GM18867 (cell line): ENCODE measurements around the gene TMEM178B.

ENCODE experiments used
- ATAC-seq: cut with Tn5 transposase; IDR thresholded peaks from one replicate; pipeline ENCODE4 v1.9.1; 2021; ENCODE audit warnings: mild to moderate bottlenecking, moderate library complexity; ENCODE audit not compliant: unreplicated experiment

TMEM178B gene

DNA sequence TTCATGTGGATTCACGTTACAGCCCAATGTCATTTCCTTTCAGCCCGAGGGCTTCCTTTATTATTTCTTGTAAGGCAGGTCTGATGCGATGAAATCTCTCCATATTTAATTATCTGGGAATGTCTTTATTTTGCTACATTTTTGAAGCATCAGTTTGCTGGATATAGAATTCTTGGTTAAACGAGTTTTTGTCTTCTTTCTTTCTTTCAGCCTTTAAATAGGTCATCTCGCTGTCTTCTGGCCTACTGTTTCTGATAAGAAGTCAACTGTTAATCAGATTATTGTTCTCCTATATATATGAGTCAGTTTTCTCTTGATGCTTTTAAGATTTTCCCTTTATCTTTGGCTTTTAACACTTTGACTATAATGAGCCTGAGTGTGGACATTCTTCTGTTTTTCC, 184.7 kb downstream of the TMEM178B start:
- no peak for ATAC-seq

DNA sequence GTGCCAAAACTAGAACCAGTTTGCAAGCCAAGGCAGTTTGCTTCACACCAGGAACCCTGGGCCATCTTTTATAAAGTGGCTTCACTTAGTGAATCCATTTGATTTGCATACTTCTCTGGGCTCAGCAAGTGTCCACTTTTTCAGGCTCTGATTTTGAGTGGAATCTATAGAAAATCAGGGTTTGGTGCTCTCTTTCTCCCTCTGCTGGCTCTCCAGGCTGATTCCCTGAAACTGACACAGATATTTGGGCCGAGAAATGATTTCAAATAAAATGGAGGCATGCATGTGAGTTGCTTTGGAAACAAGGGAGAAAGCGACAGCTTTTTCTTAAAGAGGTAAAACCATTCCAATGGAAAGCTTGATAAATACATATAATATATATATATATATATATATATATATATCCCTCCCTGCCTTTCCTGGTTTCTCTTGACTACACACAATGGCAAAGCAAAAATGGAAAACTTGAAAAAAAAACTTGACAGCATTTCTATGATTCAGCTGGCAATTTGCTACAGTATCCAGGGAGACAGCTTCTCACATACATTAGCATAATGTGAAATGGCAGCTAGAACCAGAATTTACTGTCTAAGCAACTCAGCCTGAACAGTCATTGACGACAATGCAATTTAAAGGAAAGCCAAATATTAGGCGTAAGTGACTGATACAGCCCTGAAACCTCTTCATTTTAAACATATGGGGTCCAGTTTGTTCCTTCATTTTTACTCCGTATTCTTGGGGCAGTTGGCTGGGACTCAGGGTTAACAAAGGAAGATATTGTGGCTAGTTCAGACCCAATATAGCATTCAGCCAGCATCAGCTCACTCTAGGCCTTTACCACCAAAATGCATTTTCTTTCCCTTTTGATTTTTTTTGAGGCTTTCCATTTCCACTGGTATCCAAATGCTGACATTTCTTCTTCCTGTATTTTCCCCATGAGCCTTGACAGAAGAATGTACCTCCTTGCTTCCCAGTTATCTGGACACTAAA, 188.5 kb downstream of the TMEM178B start:
- no peak for ATAC-seq

DNA sequence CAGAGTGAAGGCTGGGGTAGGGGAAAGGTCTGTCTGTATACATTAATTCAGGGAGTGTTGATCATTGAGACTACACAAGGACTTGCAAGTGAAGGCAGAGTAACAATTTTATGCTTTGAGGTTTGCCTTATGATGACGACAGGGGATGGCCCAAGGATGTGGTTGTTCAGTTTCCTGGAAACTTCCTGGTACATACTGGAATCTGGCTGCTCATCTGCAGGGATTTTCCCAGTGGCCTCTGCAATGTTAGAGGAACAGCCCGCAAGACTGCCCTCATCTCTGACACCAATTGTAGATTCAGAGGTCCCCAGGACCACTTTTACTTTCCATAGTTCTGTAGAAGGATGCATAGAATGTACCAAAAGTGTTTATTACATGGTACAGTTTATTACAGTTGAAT, 189.6 kb downstream of the TMEM178B start:
- no peak for ATAC-seq

DNA sequence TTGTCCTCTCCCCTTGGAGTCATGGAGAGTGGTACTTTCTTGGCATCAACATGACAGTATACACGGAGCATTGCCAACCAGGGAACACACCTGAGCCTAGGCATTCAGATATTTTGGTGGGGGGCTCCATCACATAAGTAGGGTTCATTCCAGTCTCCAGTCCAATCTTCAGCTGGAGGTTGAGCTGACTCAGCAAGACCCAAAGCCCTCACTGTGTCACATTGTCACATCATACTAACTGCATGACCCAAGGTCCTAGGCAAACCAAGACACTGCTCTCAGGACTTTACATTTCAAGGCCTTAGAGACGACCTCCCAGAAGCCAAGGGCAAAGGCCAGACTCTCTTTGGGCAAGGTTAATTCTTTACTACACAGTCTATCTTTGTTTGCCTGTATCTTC, 190.1 kb downstream of the TMEM178B start:
- no peak for ATAC-seq

DNA sequence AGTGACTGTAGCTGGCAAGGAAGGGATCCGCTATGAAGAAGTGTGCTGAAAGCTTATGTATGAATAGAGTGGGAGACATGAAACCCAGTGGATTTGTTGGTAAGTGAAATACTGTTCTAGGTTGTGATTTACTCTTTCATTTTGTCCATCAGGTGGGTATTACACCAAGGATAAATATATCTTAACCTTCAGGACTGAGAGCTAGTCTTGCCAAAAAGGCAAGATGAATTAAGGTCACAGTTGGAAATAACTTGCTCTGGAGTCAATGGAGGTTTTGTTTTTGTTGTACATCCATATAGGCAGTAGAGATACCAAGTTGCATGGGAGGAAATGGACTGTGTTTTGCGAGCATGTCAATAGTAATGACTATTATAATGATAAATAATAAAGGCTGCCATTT, 190.6 kb downstream of the TMEM178B start:
- ATAC-seq, result no peak

DNA sequence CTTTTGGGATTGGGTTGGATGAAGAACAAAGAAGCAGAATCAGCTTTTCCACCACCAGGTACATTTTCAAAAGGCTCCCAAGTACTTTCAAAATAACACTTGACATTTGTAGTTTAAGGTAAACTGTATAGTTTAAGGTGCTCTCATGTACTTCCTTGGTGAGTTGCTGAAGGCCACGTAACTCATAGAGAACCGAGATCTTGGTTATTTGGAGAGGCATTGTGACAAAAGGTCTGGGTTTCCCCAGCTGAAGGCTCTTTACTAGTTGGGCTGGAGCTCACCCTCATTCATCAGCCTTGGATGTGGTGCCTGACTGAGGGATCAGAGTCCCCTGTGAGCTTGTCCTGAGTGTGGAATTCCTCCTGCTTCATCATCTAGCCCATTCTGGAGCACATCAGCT, 191.8 kb downstream of the TMEM178B start:
- ATAC-seq, result no peak

DNA sequence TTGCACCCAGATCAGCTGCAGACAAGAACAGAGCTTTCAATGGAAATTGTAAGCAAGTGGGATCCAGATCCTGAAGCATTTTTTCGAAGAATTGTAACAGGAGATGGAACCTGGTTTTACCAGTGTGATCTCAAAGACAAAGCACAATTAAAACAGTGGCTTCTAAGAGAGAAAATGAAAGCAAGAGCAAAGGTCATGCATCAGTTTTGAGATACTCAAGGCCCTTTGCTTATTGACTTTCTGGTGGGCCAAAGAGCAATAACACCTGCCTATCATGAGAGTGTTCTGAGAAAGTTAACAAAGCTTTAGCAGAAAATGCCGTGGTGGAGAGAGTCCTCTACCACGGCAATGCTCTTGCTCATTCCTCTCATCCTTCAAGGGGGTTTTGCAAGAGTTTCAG, 194.8 kb downstream of the TMEM178B start:
- ATAC-seq, result no peak

DNA sequence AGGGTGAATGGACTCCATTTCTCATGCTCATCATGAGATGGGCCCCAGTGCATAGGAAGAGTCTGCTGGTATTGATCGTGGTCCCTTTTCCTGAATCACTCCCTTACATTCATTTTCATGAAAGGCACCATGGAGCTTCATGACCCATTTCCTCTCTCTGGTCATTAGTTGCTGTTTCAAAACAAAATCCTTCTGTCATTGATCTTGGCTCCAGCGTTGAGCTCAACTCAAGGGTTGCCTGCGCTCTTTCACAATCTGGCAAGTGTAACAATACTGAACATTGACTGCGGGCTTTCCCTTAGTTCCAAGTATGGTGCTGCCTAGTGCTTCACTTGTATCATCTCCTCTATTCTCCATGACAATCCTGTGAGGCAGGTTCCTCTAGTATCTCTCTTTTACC, 197.6 kb downstream of the TMEM178B start:
- ATAC-seq, result no peak

DNA sequence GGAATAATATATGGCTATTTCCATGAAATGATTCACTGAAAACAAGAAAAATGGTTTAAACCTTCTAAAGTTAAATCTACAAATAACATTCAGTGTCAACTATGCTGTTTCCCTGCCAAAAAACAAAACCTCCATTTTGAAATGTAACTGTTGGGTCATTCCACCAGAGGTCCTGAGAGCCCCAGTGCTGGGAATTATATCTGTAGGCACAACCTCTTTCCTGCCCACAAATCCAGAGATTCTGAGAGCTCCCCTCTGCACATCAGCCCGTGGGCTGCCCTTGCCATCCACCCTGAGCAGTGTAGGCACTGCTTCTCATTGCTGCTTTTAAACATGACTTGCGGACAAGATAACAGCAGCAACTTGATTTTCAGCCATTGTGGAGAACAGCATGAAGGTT, 198.6 kb downstream of the TMEM178B start:
- ATAC-seq, result no peak

DNA sequence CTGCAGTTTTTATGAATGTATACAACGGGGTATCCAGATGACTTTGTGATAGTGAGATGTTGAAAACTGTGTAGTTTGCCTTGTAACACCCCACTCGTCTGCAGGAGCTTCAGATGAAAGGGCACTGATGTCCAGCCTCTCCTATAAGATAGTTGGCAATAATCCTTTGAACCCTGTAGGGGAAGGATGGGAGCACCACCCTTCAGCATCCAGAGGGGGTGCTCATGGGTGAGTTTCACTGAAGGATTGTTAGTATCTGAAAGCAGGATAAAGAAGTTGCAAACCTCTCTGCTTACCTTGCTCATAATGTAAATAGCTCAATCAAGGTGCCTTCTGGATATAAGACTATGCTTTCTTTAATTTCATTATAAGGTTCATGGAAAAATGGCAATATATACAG, 201.5 kb downstream of the TMEM178B start:
- ATAC-seq, result no peak

DNA sequence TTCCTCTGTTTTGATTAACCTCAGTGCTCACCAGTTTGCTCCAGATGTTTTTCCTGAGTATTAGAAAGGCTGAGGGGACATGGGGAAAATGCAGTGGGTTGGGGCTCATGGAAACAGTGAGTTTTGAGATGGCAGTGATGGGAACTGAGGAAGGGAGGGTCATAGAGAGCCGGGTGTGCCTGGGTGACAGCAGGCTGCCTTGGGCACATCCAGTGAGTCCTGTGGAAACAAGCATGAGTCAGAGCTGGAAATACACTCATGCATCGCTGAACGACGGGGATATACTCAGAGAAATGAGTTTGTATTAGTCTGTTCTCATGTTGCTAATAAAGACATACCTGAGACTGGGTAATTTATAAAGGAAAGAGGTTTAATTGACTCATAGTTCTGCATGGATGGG, 202.2 kb downstream of the TMEM178B start:
- ATAC-seq, result no peak

DNA sequence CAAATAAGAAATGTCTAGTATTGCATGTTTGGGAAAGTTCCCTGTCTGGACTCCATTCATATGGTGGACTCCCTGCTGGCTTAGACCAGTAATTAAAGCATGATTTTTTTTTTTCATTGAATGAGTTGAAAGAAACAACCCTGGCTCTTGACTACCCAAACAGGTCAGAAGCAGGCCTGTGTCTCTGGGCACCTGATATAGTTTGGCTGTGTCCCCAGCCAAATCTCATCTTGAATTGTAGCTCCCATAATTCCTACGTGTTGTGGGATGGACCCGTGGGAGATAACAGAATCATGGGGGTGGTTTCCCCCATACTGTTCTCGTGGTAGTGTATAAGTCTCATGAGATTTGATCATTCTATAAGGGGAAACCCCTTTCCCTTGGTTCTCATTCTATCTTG, 206.2 kb downstream of the TMEM178B start:
- ATAC-seq, result no peak

DNA sequence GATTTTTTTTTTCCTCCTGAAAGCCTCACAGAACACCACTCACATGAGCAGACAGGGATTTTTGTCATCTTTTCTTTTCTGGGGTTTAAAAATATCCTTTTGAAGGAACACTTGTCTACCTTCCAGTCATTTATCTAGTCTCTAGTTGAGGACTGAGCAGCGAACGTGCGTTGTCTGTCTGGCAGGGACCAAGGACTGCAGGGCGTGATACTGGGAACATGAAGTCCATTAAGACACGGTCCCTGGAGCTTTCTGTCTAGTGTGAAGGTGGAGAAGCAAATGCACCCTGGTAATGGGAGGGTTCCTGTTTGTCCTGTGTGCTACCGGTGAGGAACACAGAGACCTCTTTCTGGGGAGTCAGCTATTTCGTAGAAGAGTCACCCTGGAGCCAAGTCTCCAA, 207.4 kb downstream of the TMEM178B start:
- ATAC-seq, result no peak

DNA sequence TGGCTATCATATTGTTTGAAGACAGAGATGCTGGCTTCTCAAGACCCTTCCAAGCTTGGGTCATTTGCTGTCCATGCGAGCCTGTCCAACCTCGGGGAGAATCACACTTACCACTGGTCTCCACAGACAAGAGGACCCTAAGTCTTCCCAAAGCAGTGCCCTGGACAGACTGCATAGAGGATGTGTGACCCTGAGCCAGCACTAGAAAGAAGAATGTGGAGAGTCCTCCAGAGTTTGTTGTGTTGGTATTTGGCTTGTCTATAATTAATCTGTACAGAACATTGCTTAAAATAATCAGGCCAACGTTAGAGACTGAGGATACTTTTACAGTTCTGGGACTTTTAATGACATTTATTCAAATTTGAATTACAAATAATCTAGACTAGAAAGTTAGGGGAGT, 212.7 kb downstream of the TMEM178B start:
- no peak for ATAC-seq

DNA sequence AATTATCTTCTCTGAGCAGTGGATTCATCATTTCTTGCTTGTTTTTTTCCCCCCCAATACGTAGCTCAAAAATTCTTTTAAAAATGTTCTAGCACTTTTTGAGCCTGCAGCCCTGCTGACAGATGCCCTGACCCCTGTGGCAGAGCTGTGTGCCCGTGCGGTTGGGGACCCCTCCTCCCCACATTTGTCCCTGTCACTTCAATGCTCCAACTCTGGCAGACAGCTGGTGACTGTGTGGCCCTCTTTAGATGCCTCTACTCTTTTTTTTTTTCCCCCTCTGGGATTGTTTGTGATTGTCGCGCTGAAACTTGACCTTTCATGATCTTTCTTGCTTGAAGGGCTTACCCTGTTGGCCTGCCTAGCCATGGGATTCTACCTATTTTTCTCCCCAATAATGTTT, 214.1 kb downstream of the TMEM178B start:
- ATAC-seq, result no peak

DNA sequence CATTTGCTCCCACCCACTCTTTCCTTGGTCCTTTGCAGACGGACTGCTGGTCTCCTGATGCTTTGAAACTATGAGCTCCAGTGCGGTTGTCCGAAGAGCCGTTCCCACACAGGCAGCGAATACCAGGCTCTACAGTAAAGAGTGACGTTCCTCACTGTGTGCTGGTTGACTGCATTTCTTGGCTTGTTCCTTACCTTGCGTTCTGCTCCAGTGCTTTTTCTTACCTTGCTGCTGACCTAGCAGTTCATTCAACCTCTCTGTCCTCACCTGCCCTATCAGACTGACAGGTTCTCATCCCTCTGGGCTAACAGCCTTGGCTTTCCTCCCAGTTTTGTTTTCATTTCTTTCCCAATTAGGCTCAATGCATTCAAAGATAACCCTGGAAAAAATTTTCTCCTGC, 214.8 kb downstream of the TMEM178B start:
- ATAC-seq, result no peak

DNA sequence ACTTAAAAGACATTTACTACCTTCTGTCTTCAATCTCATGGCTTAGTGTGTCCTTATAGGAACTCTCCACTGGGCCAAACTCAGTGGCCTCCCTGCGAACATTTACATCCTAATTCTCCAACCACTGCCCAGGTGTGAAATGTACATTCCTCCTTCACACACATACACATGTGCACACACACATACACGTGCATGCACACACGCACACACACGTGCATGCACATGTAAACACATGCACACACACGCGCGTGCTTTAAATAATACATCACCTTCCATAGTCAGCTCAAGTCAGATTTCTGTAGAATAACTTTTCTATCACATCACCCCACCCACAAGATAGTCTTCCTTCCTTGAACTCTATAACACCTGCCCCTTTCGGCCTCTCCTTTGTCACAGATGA, 216.5 kb downstream of the TMEM178B start:
- ATAC-seq, result no peak

DNA sequence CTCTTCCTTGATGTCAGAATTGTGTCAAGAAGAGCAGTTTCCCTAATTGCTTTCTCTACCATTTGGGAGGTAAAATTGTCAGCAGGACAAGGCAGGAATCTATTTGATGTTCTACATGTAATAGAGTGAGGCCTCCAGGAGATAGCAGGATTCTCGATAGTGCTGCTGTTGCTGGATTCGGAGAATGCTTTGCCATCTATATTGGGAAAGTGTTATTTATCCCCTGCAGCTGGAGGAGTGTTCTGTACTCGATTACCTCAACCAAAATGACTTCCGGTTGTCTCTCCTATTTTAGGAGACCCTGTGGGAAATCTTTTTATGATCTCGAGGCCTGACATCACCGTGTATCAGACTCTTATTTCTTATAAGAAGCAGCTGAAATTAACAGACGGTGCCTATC, 217.1 kb downstream of the TMEM178B start:
- ATAC-seq, result no peak

DNA sequence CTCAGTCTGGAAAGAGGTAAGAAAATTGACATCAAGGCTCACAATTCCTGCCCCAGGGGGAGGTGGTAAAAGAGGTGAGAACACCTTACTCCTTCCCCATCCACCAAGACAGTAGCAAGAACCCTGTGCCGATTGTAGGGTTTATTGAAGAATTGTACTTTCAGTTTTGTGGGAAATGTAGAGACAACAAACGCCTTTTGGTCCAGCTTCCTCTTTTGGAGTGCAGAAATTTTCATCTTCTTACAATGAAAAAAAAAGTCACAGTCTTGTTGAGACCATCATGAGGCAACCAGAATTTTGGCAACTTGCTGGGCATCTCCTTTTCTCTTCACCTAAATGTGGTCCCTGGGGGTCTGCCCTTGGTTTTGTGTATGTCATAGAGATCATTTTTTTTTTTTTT, 217.7 kb downstream of the TMEM178B start:
- ATAC-seq, result no peak

DNA sequence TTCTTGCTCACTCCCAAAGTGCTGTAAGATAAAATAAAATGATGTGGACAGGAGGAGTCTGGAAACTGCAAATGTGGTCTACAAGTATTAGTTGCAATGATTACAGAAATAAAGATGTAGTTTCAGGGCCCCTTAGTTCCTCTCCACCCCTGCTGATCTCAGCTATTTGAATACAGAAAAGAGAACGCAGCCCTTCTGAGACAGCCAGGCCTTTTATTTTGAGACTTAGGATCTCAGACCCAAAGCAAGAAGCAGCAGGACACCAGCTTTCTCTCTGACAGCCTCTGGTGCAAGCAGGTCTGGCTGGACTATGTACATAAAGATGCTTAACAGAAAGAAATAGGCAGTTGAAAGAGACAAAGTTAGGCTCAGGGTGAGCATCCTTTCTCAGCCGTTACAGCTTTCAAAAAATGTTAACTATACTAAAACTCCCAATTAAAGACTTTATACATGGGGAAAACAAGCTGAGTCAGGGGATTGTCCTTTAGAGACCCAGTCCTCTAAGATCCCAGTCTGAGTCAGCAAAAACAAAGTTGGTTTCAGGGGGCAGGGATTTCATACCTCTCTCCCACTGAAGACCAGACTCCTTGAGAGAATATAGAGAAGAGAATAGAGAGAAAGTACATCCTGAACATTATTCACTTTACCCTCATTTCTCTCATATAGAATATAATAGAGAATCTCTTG, 220.4 kb downstream of the TMEM178B start:
- no peak for ATAC-seq

DNA sequence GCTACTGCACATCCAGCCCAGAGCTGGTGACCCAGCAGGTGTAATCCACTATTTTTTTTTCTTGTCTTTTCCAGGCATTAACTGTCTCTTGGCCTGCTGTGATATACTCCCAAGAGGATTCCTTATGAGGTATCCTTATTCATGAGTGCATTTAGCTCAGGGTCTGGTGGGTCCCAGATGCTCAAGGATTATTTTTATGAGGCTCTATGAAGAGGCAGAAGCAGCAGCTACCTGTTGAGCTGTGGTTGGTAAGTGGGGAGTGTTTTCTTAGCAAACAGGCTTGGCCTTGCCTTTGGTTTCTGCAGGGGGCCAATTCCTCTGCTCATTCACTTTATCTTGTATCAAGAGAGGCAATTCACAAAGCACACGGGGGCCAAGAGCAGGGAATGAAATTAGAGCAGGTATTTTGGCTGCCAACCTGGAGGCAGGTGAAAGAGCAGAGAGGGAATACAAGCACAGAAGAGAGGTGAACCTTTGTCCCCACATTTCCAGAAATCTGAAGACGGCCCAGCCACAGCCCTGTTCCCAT, 221.6 kb downstream of the TMEM178B start:
- ATAC-seq, result no peak

DNA sequence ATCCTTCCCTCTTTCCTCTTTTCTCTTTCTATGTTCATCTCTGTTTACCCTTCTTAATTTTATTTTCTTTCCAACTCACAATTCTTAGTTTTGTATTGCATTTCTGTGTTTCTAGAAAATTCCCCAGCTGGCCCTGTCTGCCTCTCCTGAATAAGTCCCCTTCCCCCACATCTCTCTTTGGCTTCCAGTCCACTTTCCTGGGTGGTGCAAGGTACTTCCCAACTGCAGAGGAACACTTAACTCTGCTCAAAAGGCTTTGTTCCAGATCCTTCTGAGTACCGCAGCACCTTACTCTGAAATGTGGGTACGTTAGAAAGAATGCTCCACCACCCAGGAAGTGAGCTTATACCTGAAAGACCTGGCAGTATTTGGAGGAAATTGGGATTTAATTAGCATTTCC, 227.0 kb downstream of the TMEM178B start:
- ATAC-seq, result no peak
